ENCODE measurements around the gene ZFR. TPM values are rescaled to one million over a fixed set of nuclear protein-coding genes. Genes with fewer than 3 reads are reported as not detected.

Gene ZFR
- total and polyA plus RNA-seq, 7 experiments from 2014 or later, result 53.4 to 91.9 (median 58.9) TPM

DNA sequence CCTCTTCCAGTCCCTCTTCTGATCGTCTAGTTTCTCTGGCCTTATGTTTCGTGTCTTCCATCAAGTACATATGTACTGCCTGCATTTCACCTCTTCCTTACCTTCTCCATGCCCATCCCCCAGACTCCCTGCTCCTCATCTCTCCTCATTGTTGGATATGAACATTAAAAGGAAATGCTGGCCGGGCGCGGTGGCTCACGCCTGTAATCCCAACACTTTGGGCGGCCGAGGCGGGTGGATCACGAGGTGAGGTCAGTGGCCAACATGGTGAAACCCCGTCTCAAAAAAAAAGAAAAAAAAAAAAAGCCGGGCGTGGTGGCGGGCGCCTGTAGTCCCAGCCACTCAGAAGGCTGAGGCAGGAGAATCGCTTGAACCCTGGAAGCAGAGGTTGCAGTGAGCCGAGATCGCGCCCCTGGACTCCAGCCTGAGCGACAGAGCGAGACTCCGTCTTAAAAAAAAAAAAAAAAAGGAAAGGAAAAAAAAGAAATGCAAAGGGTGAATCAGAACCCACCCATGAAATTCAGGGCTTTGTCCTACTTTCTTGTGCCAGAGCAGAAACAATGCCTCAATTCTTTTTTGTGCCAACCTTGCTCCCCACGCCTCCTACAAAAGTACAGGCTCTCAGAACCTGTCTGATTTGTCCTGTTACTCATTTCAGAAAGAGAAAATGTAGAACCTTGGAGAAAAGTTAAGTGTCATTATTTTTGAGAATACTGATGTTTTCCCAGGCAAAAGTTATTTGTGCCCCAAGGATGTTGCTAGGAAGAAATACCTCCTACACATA is 1.5 kb upstream of the ZFR start:
- Histone ChIP-seq H3K4me3 (ENCODE audit: low read length) (no peak overlapping the region), H3K36me3 (ENCODE audit: control insufficient read depth in 2 of 3, insufficient read depth in 3 of 3, low read length in 3 of 3) (no peaks in the 10 kb centered on the region), H3K9me3 (ENCODE audit: control insufficient read depth in 2 of 3, low read length in 3 of 3) (no peaks in the 10 kb centered on the region), H3K27ac (ENCODE audit: low read depth, low read length) (no peak overlapping the region), H3K4me1 (ENCODE audit: control insufficient read depth in 2 of 2, insufficient read depth in 2 of 2, low read length in 2 of 2) (peaks cover 15 to 20% of the 10 kb centered on the region in 2 donors), H3K27me3 (ENCODE audit: control insufficient read depth in 2 of 2, insufficient read depth in 2 of 2, low read length in 2 of 2) (no peaks in the 10 kb centered on the region)
- H3K36me3 Mint-ChIP-seq, result peaks cover 0 to 16% (median 0%) of the 10 kb centered on the region in 5 donors
- intact Hi-C loops (cut with micrococcal nuclease), result loop anchor here (2.0 kb wide), 3 partner anchors 85 to 1563 kb away; partner anchors contain the start of genes AMACR (in 1 of the 2) and GOLPH3 (in 1 of the 2)
- H3K4me3 Mint-ChIP-seq, result peak overlapping the region; percentile 30 to 94 (median 86)
- CTCF ChIA-PET, result interaction anchor here (1.3 kb wide), 1 partner anchor 144 kb away, joined by 4 read pairs; no protein-coding TSS in a partner anchor
- peak overlapping the region; percentile 5 to 89 (median 75) for H3K27ac Mint-ChIP-seq
- ATAC-seq (no peak), DNase-seq (no peak)
- H3K4me1 Mint-ChIP-seq, result peaks cover 23 to 30% (median 28%) of the 10 kb centered on the region in 7 donors
- H3K9me3 Mint-ChIP-seq, result peaks cover 0 to 2% (median 0%) of the 10 kb centered on the region in 11 donors
- peaks cover 0 to 26% (median 0%) of the 10 kb centered on the region in 5 donors for H3K27me3 Mint-ChIP-seq
- POLR2A ChIA-PET, result interaction anchor here (1.3 kb wide), 1 partner anchor 37 kb away, joined by 3 read pairs; no protein-coding TSS in a partner anchor

DNA sequence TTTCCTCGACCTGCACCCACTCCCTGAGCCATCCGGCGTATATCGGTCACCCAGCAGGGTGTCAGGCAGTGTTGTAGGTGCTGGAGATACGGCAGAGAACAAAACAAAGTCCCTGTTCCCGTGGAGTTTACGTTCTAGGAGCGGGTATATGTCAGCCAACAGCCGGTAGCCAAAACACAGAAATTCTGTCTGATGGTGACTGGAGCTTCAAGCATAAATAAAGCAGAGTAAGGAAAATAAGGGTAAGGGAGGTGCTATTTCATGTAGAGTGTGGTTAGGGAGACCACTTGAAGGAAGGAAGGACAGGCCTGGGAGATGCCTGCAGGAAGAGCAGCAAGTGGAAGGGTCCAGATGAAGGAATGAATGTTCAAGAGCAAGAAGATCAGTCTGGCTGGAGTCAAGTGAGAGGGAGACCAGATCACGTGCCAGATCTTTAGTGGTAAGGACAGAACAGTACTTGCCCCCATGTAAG is 783 bp upstream of the ZFR start:
- no peak overlapping the region for H3K27ac ChIP-seq (ENCODE audit: low read depth, low read length)
- H3K4me3 ChIP-seq (ENCODE audit: low read length), result no peak overlapping the region
- no peaks in the 10 kb centered on the region for H3K27me3 ChIP-seq (ENCODE audit: control insufficient read depth in 2 of 2, insufficient read depth in 2 of 2, low read length in 2 of 2)
- Mint-ChIP-seq H3K36me3 (peaks cover 0 to 16% (median 0%) of the 10 kb centered on the region in 5 donors), H3K9me3 (peaks cover 0 to 2% (median 0%) of the 10 kb centered on the region in 11 donors), H3K27ac (peak overlapping the region; percentile 18 to 89 (median 82)), H3K27me3 (peaks cover 0 to 21% (median 0%) of the 10 kb centered on the region in 5 donors), H3K4me3 (peak overlapping the region; percentile 79 to 94 (median 90)), H3K4me1 (peaks cover 23 to 32% (median 28%) of the 10 kb centered on the region in 7 donors)
- intact Hi-C loops (cut with micrococcal nuclease), result loop anchor here (2.0 kb wide), 3 partner anchors 85 to 1563 kb away; partner anchors contain the start of genes AMACR (in 1 of the 2) and GOLPH3 (in 1 of the 2)
- POLR2A ChIA-PET, result interaction anchor here (0.6 to 1.3 kb wide), 9 partner anchors 9 to 942 kb away, joined by 3 to 5 read pairs (median 3); partner anchors contain the start of genes C5orf22, DROSHA and SUB1
- peaks cover 15 to 20% of the 10 kb centered on the region in 2 donors for H3K4me1 ChIP-seq (ENCODE audit: control insufficient read depth in 2 of 2, insufficient read depth in 2 of 2, low read length in 2 of 2)
- CTCF ChIA-PET, result interaction anchor here (1.3 kb wide), 1 partner anchor 144 kb away, joined by 4 read pairs; no protein-coding TSS in a partner anchor
- H3K36me3 ChIP-seq (ENCODE audit: control insufficient read depth in 2 of 3, insufficient read depth in 3 of 3, low read length in 3 of 3), result no peaks in the 10 kb centered on the region
- DNase-seq (peak in 1 of 9 donors; percentile 5), ATAC-seq (no peak)
- H3K9me3 ChIP-seq (ENCODE audit: control insufficient read depth in 2 of 3, low read length in 3 of 3), result no peaks in the 10 kb centered on the region

DNA sequence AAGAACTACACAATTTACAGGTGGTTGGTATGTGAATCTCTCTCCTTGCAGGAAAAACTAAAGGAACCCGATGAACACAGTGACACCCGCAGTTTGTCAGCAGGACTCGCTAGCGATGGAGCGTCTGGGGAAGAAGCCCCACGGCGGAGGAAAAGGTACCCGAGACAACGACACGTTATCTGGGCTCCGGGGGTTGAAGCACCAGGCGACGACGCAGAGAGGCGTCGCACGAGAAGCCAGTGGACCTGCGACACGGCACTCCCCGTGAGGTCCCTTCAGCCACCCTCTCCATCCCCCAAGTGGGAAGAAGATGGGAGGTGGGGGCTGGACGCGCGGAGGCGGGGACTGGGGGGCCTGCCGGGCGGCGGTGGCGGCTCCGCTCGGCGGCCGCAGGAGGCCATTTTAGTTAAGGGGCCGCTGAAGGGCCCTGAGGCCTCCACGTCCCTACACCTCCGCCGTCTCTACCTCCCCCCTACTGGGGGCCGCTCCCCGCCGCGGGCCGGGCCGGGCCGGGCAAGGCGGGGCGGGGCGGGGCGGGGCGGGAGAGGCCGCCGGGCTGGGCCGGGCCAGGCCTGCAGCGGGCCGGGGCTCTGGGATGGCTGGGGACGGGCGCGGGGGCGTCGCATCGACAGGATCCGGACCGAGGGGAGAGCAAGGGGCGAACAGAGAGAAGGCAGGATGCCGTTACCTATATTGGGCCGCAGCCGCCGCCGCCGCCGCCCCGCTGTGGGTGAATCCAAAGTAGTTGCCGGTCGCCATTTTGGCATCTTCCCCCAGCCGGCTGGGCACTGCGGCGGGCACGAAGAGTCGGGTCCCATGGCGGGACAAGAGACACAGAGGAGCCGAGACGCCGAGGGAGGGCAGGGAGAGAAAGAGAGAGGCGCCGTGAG is 754 bp downstream of the ZFR start:
- H3K27ac Mint-ChIP-seq, result peak overlapping the region; percentile 75 to 96 (median 93)
- H3K9me3 Mint-ChIP-seq, result peaks cover 0 to 2% (median 0%) of the 10 kb centered on the region in 11 donors
- peaks cover 24 to 46% (median 39%) of the 10 kb centered on the region in 7 donors for H3K4me1 Mint-ChIP-seq

DNA sequence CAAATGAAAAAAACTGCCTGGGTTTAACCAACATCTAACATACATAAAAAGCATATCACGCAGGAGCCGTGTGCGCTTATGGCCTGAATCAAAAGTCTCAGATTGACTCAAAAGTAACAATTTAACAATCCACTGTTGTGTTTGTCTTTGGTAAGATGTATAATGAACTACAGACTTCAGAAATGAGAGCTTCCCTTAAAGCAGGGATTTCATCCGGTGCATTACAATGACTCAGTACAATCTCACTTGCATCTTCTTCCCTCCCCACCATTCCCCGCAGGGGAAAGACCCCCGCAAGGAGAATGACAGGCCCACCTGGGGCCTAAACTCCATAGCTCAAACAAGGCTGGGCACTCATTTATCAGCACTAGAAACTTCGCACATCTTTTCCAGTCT is 1.4 kb downstream of the ZFR start:
- Mint-ChIP-seq H3K4me3 (peak overlapping the region; percentile 79 to 94 (median 91)), H3K27ac (peak overlapping the region; percentile 75 to 96 (median 86)), H3K9me3 (peaks cover 0 to 2% (median 0%) of the 10 kb centered on the region in 11 donors), H3K4me1 (peaks cover 24 to 53% (median 44%) of the 10 kb centered on the region in 7 donors), H3K36me3 (peaks cover 0 to 14% (median 0%) of the 10 kb centered on the region in 5 donors), H3K27me3 (peaks cover 0 to 13% (median 0%) of the 10 kb centered on the region in 5 donors)
- ChIA-PET CTCF (no interaction called here), POLR2A (interaction anchor here (0.6 to 1.1 kb wide), 3 partner anchors 20 to 191 kb away, joined by 4 read pairs; no protein-coding TSS in a partner anchor)
- DNase-seq (peak in 4 of 9 donors; percentile 1 to 52 (median 7)), ATAC-seq (no peak)
- peak overlapping the region; percentile 63 for H3K4me3 ChIP-seq (ENCODE audit: low read length)
- peaks cover 20 to 29% of the 10 kb centered on the region in 2 donors for H3K4me1 ChIP-seq (ENCODE audit: control insufficient read depth in 2 of 2, insufficient read depth in 2 of 2, low read length in 2 of 2)
- intact Hi-C loops (cut with micrococcal nuclease), result loop anchor here (2.0 to 5.0 kb wide), 4 partner anchors 36 to 999 kb away; partner anchors contain the start of gene TARS1 (in 1 of the 2)
- no peaks in the 10 kb centered on the region for H3K36me3 ChIP-seq (ENCODE audit: control insufficient read depth in 2 of 3, insufficient read depth in 3 of 3, low read length in 3 of 3)
- no peaks in the 10 kb centered on the region for H3K27me3 ChIP-seq (ENCODE audit: control insufficient read depth in 2 of 2, insufficient read depth in 2 of 2, low read length in 2 of 2)
- H3K9me3 ChIP-seq (ENCODE audit: control insufficient read depth in 2 of 3, low read length in 3 of 3), result no peaks in the 10 kb centered on the region
- H3K27ac ChIP-seq (ENCODE audit: low read depth, low read length), result peak overlapping the region; percentile 93

More for the DNA sequence above, 754 bp downstream of the ZFR start:
- ChIA-PET POLR2A (interaction anchor here (0.6 to 1.3 kb wide), 5 partner anchors 11 to 192 kb away, joined by 4 to 5 read pairs (median 4); partner anchors contain the start of gene SUB1), CTCF (no interaction called here)
- Histone ChIP-seq H3K27ac (ENCODE audit: low read depth, low read length) (peak overlapping the region; percentile 93), H3K36me3 (ENCODE audit: control insufficient read depth in 2 of 3, insufficient read depth in 3 of 3, low read length in 3 of 3) (no peaks in the 10 kb centered on the region), H3K9me3 (ENCODE audit: control insufficient read depth in 2 of 3, low read length in 3 of 3) (no peaks in the 10 kb centered on the region), H3K4me3 (ENCODE audit: low read length) (peak overlapping the region; percentile 67), H3K4me1 (ENCODE audit: control insufficient read depth in 2 of 2, insufficient read depth in 2 of 2, low read length in 2 of 2) (peaks cover 20 to 27% of the 10 kb centered on the region in 2 donors), H3K27me3 (ENCODE audit: control insufficient read depth in 2 of 2, insufficient read depth in 2 of 2, low read length in 2 of 2) (no peaks in the 10 kb centered on the region)
- intact Hi-C loops (cut with micrococcal nuclease), result loop anchor here (1.0 to 5.0 kb wide), 13 partner anchors 36 to 1565 kb away; partner anchors contain the start of genes GOLPH3 (in 2 of the 2), SUB1 (in 2 of the 2), TARS1 (in 2 of the 2) and AMACR (in 1 of the 2)
- Mint-ChIP-seq H3K4me3 (peak overlapping the region; percentile 79 to 94 (median 92)), H3K36me3 (peaks cover 0 to 14% (median 0%) of the 10 kb centered on the region in 5 donors), H3K27me3 (peaks cover 0 to 13% (median 0%) of the 10 kb centered on the region in 5 donors)
- DNase-seq, result peak; percentile 26 to 67 (median 43)
- ATAC-seq, result peak; percentile 50

DNA sequence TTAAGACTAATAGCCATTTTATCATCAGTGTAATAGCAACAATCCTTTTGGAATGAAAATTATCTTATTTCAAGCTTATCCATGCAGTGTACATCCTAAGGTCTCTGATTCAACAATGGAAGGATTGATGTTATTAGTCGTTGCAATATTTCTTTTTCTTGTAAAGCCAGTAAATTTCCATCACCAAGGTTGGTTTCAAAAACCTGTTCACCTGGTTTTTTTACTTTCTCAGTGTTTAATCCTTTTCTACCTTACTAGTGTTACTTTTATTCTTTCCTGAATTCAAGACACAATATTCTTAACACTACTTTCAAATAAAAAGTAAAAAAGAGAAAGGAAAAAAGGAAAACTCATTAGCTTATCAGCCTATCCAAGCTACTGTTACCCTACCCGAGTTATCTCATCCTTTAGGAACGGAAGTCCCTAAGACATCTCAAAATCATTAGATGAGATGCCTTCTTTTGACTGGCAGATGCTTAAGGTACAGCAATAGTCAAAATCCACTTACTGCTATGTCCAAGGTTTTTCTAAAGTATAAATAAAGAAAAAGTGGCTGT is 5.4 kb downstream of the ZFR start:
- ChIA-PET POLR2A (interaction anchor here (0.5 to 1.2 kb wide), 2 partner anchors 130 to 145 kb away, joined by 3 read pairs; no protein-coding TSS in a partner anchor), CTCF (no interaction called here)
- Mint-ChIP-seq H3K36me3 (peaks cover 0 to 7% (median 0%) of the 10 kb centered on the region in 5 donors), H3K9me3 (no peaks in the 10 kb centered on the region), H3K4me1 (peaks cover 27 to 84% (median 69%) of the 10 kb centered on the region in 7 donors), H3K4me3 (peak overlapping the region in 3 of 10 donors; percentile 18 to 45 (median 23)), H3K27ac (no peak overlapping the region), H3K27me3 (no peaks in the 10 kb centered on the region)
- no peak for DNase-seq
- Histone ChIP-seq H3K4me3 (ENCODE audit: low read length) (no peak overlapping the region), H3K27ac (ENCODE audit: low read depth, low read length) (no peak overlapping the region), H3K4me1 (ENCODE audit: control insufficient read depth in 2 of 2, insufficient read depth in 2 of 2, low read length in 2 of 2) (peaks cover 29 to 33% of the 10 kb centered on the region in 2 donors), H3K36me3 (ENCODE audit: control insufficient read depth in 2 of 3, insufficient read depth in 3 of 3, low read length in 3 of 3) (peaks cover 0 to 4% (median 0%) of the 10 kb centered on the region in 3 experiments), H3K9me3 (ENCODE audit: control insufficient read depth in 2 of 3, low read length in 3 of 3) (no peaks in the 10 kb centered on the region), H3K27me3 (ENCODE audit: control insufficient read depth in 2 of 2, insufficient read depth in 2 of 2, low read length in 2 of 2) (no peaks in the 10 kb centered on the region)
- intact Hi-C loops (cut with micrococcal nuclease), result loop anchor here in 1 of 2 donors (2.0 kb wide), 1 partner anchor 16 kb away; no protein-coding TSS in a partner anchor
- no peak for ATAC-seq

All from naive thymus-derived CD4-positive, alpha-beta T cell (primary cell).